Activated B cell treated with CpG ODN at 0.5 μM for 24 hours (primary cell): Measurements from ENCODE around the gene VPS26C. TPM values are rescaled to one million over a fixed set of nuclear protein-coding genes. Genes with fewer than 3 reads are reported as not detected.

Source experiments
- ATAC-seq: fragments of 200-7000 bp; cut with Tn5 transposase; one replicate; pipeline ENCODE4 v1.10.0; 2021; ENCODE audit warnings: low read depth, mild to moderate bottlenecking, moderate library complexity
- CTCF ChIA-PET: fragments of 350-600 bp; sonication (Branson Sonifier 250); formaldehyde crosslinking; loops from one replicate; lab custom pipeline; 2021; ENCODE audit warnings: antibody characterized with exemption; lab: Charles Lee
- POLR2A ChIA-PET: fragments of 350-600 bp; sonication (Branson Sonifier 250); formaldehyde crosslinking; loops from one replicate; lab custom pipeline; 2021; ENCODE audit warnings: antibody characterized with exemption; lab: Charles Lee
- DNase-seq: peaks from one replicate; pipeline ENCODE4 v3.0.0; 2022
- H3K27ac Mint-ChIP-seq: one replicate; pipeline ENCODE4 v1.8.0; 2020; ENCODE audit warnings: mixed read lengths
- H3K27me3 Mint-ChIP-seq: one replicate; pipeline ENCODE4 v1.8.0; 2021; ENCODE audit warnings: mixed read lengths
- H3K36me3 Mint-ChIP-seq: one replicate; pipeline ENCODE4 v1.8.0; 2021; ENCODE audit warnings: low read depth, mixed read lengths
- H3K4me1 Mint-ChIP-seq: one replicate; pipeline ENCODE4 v1.8.0; 2021; ENCODE audit warnings: mixed read lengths
- H3K4me3 Mint-ChIP-seq: one replicate; pipeline ENCODE4 v1.8.0; 2020; ENCODE audit warnings: mild to moderate bottlenecking, mixed read lengths
- H3K9me3 Mint-ChIP-seq: one replicate; pipeline ENCODE4 v1.8.0; 2020; ENCODE audit warnings: mixed read lengths
- CTCF ChIP-seq: fragments of 200-600 bp; IDR thresholded peaks from one replicate; pipeline ENCODE4 v1.8.0; 2022; ENCODE audit warnings: antibody characterized with exemption, mild to moderate bottlenecking
- intact Hi-C: fragments of 100-400 bp; cut with micrococcal nuclease; formaldehyde crosslinking; loops from one replicate; pipeline ENCODE4 v1.15.1; 2024
- total RNA-seq: library from RNA; stranded (reverse); gene quantifications from 2 replicates; pipeline ENCODE4 v1.2.3, GENCODE V29; 2022

Gene VPS26C
- total RNA-seq, 1 donor from 2014 or later = 45.2 TPM

- DNase-seq (peak; percentile 24), ATAC-seq (peak; percentile 67)
- peak overlapping the region; percentile 87 for H3K4me3 Mint-ChIP-seq
- POLR2A ChIA-PET = interaction anchor here (0.5 to 2.5 kb wide), 7 partner anchors 10 to 1197 kb away, joined by 3 to 31 read pairs (median 4); partner anchors contain the start of genes DYRK1A, SETD4 and VPS26C
- no peak for TF ChIP-seq CTCF
- peaks cover 6% of the 10 kb centered on the region for H3K36me3 Mint-ChIP-seq
- no peaks in the 10 kb centered on the region for H3K9me3 Mint-ChIP-seq
- intact Hi-C loops = no loop called here
- peaks cover 26% of the 10 kb centered on the region for H3K4me1 Mint-ChIP-seq
- CTCF ChIA-PET = interaction anchor here (1.4 kb wide), 1 partner anchor 10 kb away, joined by 4 read pairs; the partner anchor contains the start of gene VPS26C
- H3K27me3 Mint-ChIP-seq = no peaks in the 10 kb centered on the region
- H3K27ac Mint-ChIP-seq = peak overlapping the region; percentile 75
Observed at GRCh38 chr21:37257511-37257966, 9.6 kb downstream of the VPS26C start.

GRCh38 chr21:37253991-37254390 is 13.1 kb downstream of the VPS26C start:
- no peak overlapping the region for H3K4me3 Mint-ChIP-seq
- CTCF ChIA-PET = no interaction called here
- H3K4me1 Mint-ChIP-seq = peaks cover 31% of the 10 kb centered on the region
- POLR2A ChIA-PET = no interaction called here
- H3K9me3 Mint-ChIP-seq = no peaks in the 10 kb centered on the region
- H3K27ac Mint-ChIP-seq = no peak overlapping the region
- ATAC-seq = no peak
- no peak for TF ChIP-seq CTCF
- peaks cover 3% of the 10 kb centered on the region for H3K36me3 Mint-ChIP-seq
- H3K27me3 Mint-ChIP-seq = no peaks in the 10 kb centered on the region
- no peak for DNase-seq
- intact Hi-C loops = no loop called here

- H3K4me1 Mint-ChIP-seq = peaks cover 16% of the 10 kb centered on the region
- TF ChIP-seq CTCF = no peak
- intact Hi-C loops = no loop called here
- no peak for ATAC-seq
- H3K27me3 Mint-ChIP-seq = no peaks in the 10 kb centered on the region
- no peak for DNase-seq
- peaks cover 4% of the 10 kb centered on the region for H3K36me3 Mint-ChIP-seq
- CTCF ChIA-PET = no interaction called here
- no peak overlapping the region for H3K27ac Mint-ChIP-seq
- POLR2A ChIA-PET = no interaction called here
- no peak overlapping the region for H3K4me3 Mint-ChIP-seq
- no peaks in the 10 kb centered on the region for H3K9me3 Mint-ChIP-seq
Observed at GRCh38 chr21:37251294-37251634, 15.9 kb downstream of the VPS26C start.

- no peak overlapping the region for H3K27ac Mint-ChIP-seq
- no peak for DNase-seq
- H3K36me3 Mint-ChIP-seq = peaks cover 9% of the 10 kb centered on the region
- POLR2A ChIA-PET = no interaction called here
- CTCF ChIA-PET = no interaction called here
- intact Hi-C loops = loop anchor here (2.0 kb wide), 1 partner anchor 15 kb away; no protein-coding TSS in a partner anchor
- no peak overlapping the region for H3K4me3 Mint-ChIP-seq
- no peaks in the 10 kb centered on the region for H3K27me3 Mint-ChIP-seq
- TF ChIP-seq CTCF = no peak
- peaks cover 34% of the 10 kb centered on the region for H3K4me1 Mint-ChIP-seq
- H3K9me3 Mint-ChIP-seq = no peaks in the 10 kb centered on the region
- no peak for ATAC-seq
Observed at GRCh38 chr21:37249112-37249904, 17.8 kb downstream of the VPS26C start.

- CTCF ChIA-PET = no interaction called here
- no peak for DNase-seq
- Mint-ChIP-seq H3K27ac (no peak overlapping the region), H3K27me3 (no peaks in the 10 kb centered on the region), H3K4me1 (peaks cover 33% of the 10 kb centered on the region), H3K36me3 (peaks cover 13% of the 10 kb centered on the region), H3K9me3 (no peaks in the 10 kb centered on the region), H3K4me3 (no peak overlapping the region)
- no peak for TF ChIP-seq CTCF
- POLR2A ChIA-PET = no interaction called here
- no peak for ATAC-seq
- intact Hi-C loops = loop anchor here (2.0 kb wide), 1 partner anchor 13 kb away; no protein-coding TSS in a partner anchor
Observed at GRCh38 chr21:37248298-37248697, 18.8 kb downstream of the VPS26C start.
